Mucosa of gallbladder (tissue), 1 donor: Measurements from ENCODE around the gene WDR37. TPM values are rescaled to one million over a fixed set of nuclear protein-coding genes. Genes with fewer than 3 reads are reported as not detected.
"Not testable (repeated sequence)": the region's sequence is repeated elsewhere in the genome, so short reads cannot be mapped to it uniquely, and the experiment has no call there.

Experiments
- DNase-seq: peaks from one replicate; pipeline ENCODE4 v3.0.0-alpha.2; 2020; ENCODE audit warnings: low spot score
- total RNA-seq: library from RNA; stranded (reverse); gene quantifications from one replicate; pipeline ENCODE4 v1.2.1, GENCODE V29; 2021
- donor health status: DM: no; HTN: no; CAD: no.

WDR37 gene
- total RNA-seq, 1 donor from 2014 or later, result 15.5 TPM

DNA sequence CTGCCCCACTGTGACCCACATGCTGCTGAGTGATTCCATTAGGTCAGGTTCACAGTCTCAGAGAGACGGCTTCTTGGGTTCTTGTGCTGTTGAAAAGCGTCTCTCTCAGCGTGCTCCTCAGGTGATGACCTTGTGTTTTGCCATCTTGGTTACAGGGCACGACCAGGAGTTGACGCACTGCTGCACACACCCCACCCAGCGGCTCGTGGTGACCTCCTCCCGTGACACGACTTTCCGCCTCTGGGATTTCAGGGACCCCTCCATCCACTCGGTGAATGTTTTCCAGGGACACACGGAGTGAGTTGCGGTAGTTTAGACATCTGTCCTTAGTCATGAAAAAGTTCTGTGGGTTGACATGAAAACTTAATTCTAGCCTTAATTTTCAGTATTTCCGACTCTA, 48.8 kb downstream of the WDR37 start:
- no peak for DNase-seq

DNA sequence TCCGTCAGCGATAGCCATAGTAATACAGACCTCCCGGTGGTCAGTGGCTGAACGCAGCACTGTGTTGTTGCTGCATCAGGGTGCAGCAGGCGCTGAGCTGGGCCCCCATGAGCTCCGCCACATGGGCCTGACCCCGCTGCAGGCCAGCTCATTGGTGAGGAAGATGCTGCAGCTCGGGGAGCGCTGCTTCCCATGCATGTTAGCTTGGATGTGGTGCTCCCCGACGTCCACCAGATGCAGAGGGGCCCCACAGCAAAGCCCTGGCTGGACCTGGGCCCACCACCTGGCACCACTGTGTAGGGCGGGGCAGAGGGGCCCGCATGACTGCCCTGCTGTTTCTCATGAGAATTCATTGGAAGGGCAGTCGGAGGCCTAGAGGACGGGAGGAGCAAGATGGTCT, 50.8 kb downstream of the WDR37 start:
- DNase-seq, result no peak

DNA sequence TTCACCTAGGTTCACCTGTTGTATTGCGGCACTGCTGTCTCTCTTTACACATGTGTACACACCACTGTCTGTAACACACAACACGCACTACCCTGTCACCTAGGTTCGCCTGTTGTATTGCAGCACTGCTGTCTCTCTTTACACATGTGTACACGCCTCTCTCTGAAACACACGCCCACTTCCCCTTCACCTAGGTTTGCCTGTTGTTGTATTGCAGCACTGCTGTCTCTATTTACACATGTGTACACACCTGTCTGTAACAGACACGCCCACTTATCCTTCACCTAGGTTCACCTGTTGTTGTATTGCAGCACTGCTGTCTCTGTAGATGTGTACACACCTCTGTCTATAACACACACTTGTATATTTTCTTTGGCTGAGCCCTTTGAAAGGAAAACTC, 51.5 kb downstream of the WDR37 start:
- no peak for DNase-seq

DNA sequence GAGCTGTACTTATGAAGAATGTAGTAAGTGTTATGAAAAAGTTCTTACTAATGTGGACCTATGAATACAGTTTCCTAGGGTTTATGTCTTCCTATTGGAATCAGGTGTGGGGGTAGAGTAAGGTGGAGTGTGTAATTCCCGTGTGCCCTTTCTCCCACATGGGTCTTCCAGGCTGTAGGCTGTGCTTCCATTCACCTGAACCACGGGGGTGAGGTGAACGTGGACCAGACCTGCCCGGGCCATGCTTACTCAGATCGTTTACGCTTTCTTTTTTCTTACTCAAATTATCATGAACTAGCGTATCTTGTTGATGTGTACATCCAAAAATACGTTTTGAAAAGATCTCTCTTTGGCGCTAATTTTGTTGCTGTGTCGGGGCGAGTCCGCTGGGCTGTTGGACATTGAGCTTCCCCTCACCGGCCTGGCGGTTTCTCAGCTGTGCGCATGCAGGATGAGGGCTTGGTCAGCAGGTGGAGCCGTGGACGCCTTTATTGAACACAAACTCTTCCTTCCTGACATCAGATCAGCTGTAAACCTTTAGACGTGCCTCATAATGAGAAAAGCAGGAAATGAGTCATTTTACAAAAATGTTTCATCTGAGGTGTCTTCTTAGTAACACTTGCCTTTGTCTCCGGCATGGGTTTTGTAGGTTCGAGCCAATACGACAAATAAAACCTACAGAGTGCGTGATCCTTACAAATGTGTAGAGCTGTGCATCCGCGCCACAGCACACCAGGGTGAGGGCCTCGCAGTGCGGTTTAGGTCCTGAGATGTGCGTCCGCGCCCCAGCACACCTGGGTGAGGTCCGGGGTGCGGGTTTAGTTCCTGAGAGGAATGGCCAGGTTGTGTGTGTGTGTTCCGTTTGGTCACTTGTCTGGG, 53.8 kb downstream of the WDR37 start:
- peak; percentile 44 for DNase-seq

- DNase-seq, result no peak
Observed at GRCh38 chr10:1110674-1111119, 54.5 kb downstream of the WDR37 start.

GRCh38 chr10:1114315-1114714, 58.1 kb downstream of the WDR37 start:
- DNase-seq, result no peak

GRCh38 chr10:1114719-1115606, 58.8 kb downstream of the WDR37 start:
- DNase-seq, result no peak

- no peak for DNase-seq
Observed at GRCh38 chr10:1115607-1115955, 59.4 kb downstream of the WDR37 start.

DNA sequence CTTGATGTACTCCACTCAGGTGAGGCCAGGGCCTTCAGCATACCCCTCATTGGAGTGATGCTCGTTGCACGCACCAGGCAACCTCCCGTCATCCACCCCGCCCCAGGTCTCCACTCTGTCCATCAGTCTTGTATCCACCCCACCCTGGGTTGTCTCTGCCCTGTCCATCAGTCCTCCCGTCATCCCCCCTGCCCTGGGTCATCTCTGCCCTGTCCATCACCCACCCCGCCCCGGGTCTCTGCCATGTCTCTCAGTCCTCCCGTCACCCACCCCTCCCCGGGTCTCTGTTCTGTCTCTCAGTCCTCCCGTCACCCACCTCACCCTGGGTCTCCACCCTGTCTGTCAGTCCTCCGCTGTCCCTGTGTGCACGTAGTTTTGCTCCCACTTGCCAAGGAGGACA, 59.9 kb downstream of the WDR37 start:
- no peak for DNase-seq

GRCh38 chr10:1116696-1117280, 60.6 kb downstream of the WDR37 start:
- DNase-seq, result no peak

DNA sequence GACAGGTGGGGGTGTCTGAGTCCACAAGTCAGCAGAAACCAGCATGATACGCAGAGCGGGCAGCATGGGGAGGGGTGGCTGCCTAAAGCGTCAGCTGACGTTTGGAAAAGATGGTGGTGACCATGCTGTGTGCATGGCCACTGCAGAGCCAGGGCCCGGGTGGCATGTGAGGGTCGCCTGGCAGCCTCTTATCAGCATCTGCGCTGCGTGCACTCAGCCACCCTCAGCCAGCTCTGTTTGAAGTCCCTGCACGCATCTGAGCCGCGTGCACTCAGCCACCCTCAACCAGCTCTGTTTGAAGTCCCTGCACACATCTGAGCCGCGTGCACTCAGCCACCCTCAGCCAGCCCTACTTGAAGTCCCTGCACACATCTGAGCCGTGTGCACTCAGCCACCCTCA, 61.5 kb downstream of the WDR37 start:
- no peak for DNase-seq

DNA sequence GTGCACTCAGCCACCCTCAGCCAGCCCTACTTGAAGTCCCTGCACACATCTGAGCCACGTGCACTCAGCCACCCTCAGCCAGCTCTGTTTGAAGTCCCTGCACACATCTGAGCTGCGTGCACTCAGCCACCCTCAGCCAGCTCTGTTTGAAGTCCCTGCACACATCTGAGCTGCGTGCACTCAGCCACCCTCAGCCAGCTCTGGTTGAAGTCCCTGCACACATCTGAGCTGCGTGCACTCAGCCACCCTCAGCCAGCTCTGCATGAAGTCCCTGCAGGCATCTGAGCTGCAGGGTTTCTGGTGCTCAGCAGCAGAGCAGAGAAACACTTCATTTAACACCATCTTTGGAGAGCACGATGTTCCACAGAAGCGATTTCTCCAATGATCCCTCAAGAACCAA, 62.1 kb downstream of the WDR37 start:
- not testable (repeated sequence) for DNase-seq

GRCh38 chr10:1119027-1119426, 62.8 kb downstream of the WDR37 start:
- DNase-seq, result no peak

DNA sequence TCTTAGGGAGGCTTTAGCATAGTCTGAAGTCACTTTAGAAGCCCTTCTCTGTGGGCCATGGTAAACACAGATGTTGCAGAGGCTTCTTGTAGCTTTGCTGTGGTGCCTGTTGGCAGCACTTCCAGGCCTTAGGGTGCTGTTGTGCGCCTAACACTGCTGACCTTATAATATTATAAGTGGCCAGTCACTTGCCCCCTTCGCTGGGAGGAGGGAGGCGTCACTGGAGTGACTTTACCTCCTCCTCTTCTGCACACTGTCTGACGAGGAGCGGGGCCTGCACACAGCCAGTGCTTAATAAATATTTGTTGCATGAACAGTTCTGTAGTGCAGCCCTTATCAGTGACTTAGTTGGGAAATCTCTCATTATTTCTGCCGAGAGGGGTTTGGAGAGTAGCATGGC, 63.3 kb downstream of the WDR37 start:
- DNase-seq, result no peak

DNA sequence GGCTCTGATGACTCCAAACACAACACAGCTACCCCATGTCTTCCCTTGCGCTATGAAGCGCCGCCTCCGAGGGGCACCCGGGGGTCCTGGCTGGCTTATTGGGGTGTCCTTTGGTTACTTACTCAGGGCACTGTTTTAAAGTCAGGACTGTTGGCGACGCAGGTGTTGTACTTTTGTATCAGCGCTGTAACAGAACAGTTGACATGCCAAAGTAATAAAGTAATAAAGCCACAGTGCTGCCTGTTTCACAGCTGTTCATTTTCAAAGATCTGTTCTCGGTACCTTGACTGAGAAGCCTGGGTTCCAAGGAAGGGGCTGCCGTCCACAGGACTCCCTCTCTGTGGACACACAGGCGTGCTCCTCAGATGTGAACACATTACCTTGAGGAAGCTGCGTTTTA, 64.1 kb downstream of the WDR37 start:
- DNase-seq, result no peak

DNA sequence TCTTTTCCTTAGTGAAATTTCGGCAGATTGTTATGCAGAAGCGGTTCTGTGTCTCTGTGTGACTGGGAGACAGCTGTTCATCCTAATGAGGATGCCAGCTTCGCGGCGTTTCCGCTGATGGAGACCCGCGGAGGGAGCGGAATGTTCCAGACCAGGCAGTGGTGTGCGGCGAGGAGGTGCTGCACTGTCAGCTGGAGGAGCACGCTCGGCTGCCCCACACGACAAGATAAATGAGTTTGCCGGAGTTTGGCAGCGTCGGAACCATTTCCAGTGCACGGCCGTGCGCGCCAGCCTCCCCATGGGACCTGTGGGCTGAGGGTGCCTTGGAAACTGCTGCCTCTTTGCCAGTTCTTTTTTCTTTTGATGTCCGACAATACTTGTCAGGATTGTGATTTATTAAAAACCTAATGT, 64.6 kb downstream of the WDR37 start:
- DNase-seq, result no peak

- no peak for DNase-seq
Observed at GRCh38 chr10:1121271-1121970, 65.2 kb downstream of the WDR37 start.

- DNase-seq, result no peak
Observed at GRCh38 chr10:1122349-1122748, 66.2 kb downstream of the WDR37 start.

GRCh38 chr10:1123198-1123597, 67.0 kb downstream of the WDR37 start:
- DNase-seq, result no peak

DNA sequence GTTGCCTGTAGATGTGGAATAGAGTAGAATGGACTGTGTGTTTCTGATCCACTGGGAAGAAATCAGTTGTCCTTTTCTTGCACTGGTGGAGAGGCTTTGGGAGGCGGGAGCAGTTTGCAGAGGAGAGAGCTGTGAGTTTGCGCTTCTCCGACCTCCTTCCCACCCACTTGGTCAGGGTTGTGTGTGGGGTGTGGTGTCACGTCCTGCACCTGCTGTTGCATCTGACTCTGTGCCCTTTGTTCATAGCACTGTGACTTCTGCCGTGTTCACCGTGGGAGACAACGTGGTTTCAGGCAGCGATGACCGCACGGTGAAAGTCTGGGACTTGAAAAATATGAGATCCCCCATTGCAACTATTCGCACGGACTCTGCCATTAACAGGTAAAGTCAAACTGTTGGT, 67.8 kb downstream of the WDR37 start:
- no peak for DNase-seq

DNA sequence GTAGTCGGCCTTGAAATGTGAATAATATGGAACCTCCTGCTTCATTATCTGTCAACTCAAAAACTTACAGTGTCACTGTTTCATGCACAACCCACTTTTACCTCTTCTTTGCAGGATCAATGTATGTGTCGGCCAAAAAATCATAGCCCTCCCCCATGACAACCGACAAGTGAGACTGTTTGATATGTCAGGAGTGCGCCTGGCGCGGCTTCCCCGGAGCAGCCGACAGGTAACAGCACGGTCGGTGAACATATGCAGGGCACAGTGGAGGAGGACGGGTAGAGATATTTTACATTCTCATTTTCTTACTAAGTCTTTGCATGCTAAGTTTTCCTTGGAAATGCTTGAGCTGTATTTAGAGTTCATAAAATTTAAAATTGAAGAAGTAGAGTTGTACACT, 68.6 kb downstream of the WDR37 start:
- no peak for DNase-seq

DNA sequence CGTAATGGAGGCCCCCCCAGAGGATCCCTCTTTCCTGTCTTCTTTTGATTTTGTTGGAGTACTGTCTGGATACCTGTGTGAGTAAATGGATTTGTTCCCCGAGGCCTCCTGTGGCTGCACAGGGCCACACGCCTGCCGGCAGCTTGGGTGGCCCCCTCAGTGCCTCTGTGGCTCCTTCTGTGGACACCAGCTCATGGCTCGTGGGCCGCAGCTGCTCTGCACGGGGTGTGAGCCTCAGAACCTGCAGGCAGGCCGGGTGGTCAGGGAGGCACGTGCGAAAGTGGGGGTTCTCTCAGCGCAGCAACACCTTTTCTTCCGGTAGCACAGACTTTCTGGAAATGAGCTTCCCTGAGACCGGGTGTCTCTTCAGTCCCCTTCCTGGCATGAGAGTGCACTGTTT, 70.3 kb downstream of the WDR37 start:
- DNase-seq, result no peak
